T-helper 1 cell (primary cell): ENCODE results near the gene MYT1.
A peak's percentile ranks its signal among the peaks of the same experiment; 100 is the strongest.
"Not testable (repeated sequence)": the region's sequence is repeated elsewhere in the genome, so short reads cannot be mapped to it uniquely, and the experiment has no call there.

ENCODE experiments used
- DNase-seq, 5 donors: peaks; one replicate each; pipeline ENCODE4 v3.0.0-alpha.2; 2012 to 2020

MYT1 gene

DNA sequence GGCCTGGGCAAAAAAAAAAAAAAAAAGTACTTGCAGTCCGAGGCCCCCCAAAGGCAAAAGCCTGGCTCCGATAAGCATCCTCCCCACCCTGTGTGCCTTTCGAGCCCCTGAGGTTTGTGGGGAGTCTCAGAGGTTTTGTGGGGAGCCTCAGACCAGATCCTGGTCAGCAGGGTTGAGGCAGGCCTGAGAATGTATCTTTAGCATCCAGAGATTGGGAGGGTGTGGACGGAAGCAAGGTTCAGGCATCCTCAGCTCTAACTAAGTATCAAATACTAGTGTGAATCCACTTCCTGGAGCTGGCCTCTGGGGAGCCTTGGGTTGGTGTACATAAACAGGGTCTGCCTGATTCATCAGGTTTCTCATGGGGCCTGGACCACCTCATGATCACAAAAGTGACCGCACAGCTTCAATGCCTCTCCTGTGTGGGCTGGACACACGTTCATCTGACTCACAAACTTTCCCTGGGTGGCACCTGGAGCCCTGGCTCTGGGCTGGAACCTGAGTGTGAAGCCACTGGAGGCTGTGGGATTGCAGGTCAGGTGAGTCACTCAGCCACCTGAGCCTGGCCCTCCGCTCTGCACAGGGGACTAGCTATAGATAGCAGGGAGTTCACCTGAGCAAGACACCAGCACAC is 115.7 kb downstream of the MYT1 start:
- no peak for DNase-seq

DNA sequence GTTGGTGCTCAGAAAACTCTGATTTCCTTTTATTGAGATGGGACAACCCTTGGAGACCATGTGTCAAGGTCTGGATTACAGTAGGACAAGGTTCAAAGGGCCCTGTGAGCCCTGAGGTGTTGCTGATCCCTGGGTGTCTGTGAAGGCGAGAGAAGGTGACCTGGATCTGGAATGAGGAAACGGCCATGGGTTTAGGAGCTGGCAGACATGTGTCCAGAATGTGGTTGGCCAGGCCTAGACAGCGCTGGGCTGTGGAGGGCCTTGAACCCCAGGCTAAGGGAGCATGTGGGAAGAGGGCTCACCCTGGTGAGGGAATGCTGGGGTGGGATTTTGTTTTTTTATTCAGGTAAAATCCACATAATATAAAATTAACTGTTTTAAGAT is 116.2 kb downstream of the MYT1 start:
- DNase-seq = no peak

DNA sequence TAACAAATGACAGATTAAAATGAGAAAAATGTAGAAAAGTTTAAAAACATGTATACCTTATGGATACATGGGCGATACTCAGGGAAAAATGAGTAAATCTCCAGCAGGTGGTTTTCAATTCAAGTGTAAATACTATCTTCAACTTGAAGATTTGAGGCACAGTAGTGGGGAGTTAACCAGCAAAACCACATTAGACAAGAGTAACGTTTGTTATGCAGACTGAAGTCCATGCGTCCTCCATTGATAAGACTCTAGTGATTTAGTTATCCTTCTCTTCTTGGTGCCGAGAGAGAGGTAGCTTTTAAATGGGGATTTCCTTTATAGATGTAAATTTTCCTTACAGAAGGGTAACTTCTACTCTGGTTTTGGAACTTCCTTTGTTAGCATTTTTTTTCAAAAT is 119.4 kb downstream of the MYT1 start:
- DNase-seq = no peak

DNA sequence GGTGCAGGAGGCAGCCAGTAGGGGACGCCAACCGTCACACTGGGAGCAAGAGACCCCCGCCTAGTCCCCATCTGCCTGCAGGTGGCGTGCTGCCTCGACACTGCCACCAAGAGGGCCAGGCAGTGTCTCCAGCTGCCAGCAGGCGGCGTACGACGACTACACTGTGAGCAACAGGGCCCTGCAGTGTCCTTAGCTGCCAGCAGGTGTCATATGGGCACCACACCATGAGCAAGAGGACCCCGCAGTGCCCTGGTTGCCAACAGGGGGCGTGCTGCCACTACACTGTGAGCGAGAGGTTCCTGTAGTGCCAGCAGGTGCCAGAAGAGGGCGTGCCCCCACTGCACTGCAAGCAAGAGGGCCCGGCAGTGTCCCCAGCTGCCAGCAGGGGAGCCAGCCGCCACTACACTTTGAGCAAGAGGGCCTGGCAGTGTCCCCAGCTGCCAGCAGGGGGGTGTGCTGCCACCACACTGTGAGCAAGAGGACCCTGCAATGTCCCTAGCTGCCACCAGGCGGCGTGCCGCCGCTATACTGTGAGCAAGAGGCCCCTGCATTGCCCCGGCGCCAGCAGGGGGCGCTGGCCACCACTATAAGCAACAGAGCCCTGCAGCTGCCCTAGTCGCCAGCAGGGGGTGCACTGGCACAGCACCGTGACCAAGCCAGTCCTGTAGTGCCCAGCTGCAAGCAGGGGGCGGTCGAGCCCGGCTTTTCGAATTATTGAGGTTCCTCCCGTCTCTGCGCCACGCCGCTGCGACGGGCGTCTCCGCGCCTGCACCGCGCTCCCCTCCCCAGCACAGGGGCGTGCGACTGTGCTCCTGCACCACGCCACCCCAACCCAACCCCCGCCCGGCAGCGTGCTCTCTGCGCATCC is 121.6 kb downstream of the MYT1 start:
- peak; percentile 59 to 95 (median 66) for DNase-seq

DNA sequence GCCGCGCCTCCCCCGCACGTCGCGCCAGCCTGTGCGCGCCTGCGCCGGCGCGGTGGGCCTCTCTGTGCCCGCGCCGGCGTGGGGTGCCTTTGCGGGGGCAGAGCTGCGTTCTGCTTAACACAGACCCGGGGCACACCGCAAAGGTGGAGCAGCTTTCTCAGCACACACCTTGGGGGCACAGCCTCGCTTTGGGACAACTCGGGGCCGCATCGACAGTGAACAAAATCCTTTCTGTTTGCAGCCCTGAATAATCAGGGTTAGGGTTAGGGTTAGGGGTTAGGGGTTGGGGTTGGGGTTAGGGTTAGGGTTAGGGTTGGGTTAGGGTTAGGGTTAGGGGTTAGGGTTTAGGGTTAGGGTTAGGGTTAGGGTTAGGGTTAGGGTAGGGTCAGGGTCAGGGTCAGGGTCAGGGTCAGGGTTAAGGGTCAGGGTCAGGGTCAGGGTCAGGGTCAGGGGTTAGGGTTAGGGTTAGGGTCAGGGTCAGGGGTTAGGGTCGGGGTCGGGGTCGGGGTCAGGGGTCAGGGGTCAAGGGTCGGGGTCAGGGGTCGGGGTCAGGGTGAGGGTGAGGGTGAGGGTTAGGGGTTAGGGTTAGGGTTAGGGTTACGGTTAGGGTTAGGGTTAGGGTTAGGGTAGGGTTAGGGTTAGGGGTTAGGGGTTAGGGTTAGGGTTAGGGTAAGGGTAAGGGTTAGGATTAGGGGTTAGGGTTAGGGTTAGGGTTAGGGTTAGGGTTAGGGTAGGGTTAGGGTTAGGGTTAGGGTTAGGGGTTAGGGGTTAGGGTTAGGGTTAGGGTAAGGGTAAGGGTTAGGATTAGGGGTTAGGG is 122.4 kb downstream of the MYT1 start:
- peak in 1 of 5 donors; percentile 24 for DNase-seq

DNA sequence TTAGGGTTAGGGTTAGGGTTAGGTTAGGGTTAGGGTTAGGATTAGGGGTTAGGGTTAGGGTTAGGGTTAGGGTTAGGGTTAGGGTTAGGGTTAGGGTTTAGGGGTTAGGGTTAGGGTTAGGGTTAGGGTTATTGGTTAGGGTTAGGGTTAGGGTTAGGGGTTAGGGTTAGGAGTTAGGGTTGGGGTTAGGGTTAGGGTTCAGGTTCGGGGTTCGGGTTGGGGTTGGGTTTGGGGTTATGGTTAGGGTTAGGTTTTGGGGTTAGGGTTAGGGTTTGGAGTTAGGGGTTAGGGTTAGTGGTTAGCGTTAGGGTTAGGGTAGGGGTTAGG is 123.0 kb downstream of the MYT1 start:
- not testable (repeated sequence) for DNase-seq
